Astrocyte (in vitro differentiated cells and primary cell): ENCODE results near the gene ATP6V1B1. TPM values are rescaled to one million over a fixed set of nuclear protein-coding genes. Genes with fewer than 3 reads are reported as not detected.

Experiments used
- DNase-seq: peaks from one replicate; pipeline ENCODE4 v3.0.0-alpha.2; 2010; ENCODE audit warnings: low read depth
- FAIRE-seq: peaks from 2 replicates; lab custom pipeline; 2011; peaks lifted over from hg19 to GRCh38; lab: Jason Lieb, UNC
- H2AFZ ChIP-seq: 2 replicates; pipeline ENCODE4 v1.6.0; 2012; ENCODE audit warnings: low read depth, low read length, inconsistent platforms
- H3K27ac ChIP-seq: 2 replicates; pipeline ENCODE4 v1.5.1; 2011; ENCODE audit warnings: low read depth, low read length, inconsistent platforms
- H3K27me3 ChIP-seq: 2 replicates; pipeline ENCODE4 v1.6.0; 2011; ENCODE audit warnings: low read length, inconsistent platforms; ENCODE audit not compliant: insufficient read depth
- H3K36me3 ChIP-seq: 2 replicates; pipeline ENCODE4 v1.5.1; 2011; ENCODE audit warnings: low read length, inconsistent platforms; ENCODE audit not compliant: insufficient read depth
- H3K4me1 ChIP-seq: 2 replicates; pipeline ENCODE4 v1.5.1; 2011; ENCODE audit warnings: low read length, inconsistent platforms; ENCODE audit not compliant: insufficient read depth
- H3K4me2 ChIP-seq: 2 replicates; pipeline ENCODE4 v1.6.0; 2012; ENCODE audit warnings: low read length, inconsistent platforms
- H3K4me3 ChIP-seq: 2 replicates; pipeline ENCODE4 v1.5.1; 2011; ENCODE audit warnings: low read depth, mild to moderate bottlenecking, low read length, inconsistent platforms; ENCODE audit not compliant: insufficient read depth
- H3K79me2 ChIP-seq: 2 replicates; pipeline ENCODE4 v1.6.0; 2012; ENCODE audit warnings: mild to moderate bottlenecking, low read length, inconsistent platforms; ENCODE audit not compliant: insufficient read depth
- H3K9ac ChIP-seq: 2 replicates; pipeline ENCODE4 v1.6.0; 2012; ENCODE audit warnings: mild to moderate bottlenecking, low read length, inconsistent platforms
- H3K9me3 ChIP-seq: 2 replicates; pipeline ENCODE4 v1.5.1; 2012; ENCODE audit warnings: low read depth, mild to moderate bottlenecking, low read length, inconsistent platforms; ENCODE audit not compliant: insufficient read depth
- H4K20me1 ChIP-seq: 2 replicates; pipeline ENCODE4 v1.6.0; 2012; ENCODE audit warnings: low read length, inconsistent platforms; ENCODE audit not compliant: insufficient read depth
- H3K27ac Mint-ChIP-seq: one replicate; pipeline ENCODE4 v1.8.0; 2021; ENCODE audit warnings: mild to moderate bottlenecking, mixed read lengths; ENCODE audit not compliant: unreplicated experiment
- H3K27me3 Mint-ChIP-seq: one replicate; pipeline ENCODE4 v1.8.0; 2021; ENCODE audit warnings: low read depth, mixed read lengths; ENCODE audit not compliant: unreplicated experiment
- H3K36me3 Mint-ChIP-seq: one replicate; pipeline ENCODE4 v1.8.0; 2021; ENCODE audit warnings: low read depth, mixed read lengths; ENCODE audit not compliant: unreplicated experiment
- H3K4me1 Mint-ChIP-seq: one replicate; pipeline ENCODE4 v1.8.0; 2021; ENCODE audit warnings: low read depth, mixed read lengths; ENCODE audit not compliant: unreplicated experiment
- H3K4me3 Mint-ChIP-seq: one replicate; pipeline ENCODE4 v1.8.0; 2021; ENCODE audit warnings: mild to moderate bottlenecking, moderate library complexity, mixed read lengths; ENCODE audit not compliant: unreplicated experiment
- H3K9me3 Mint-ChIP-seq: one replicate; pipeline ENCODE4 v1.8.0; 2021; ENCODE audit warnings: mild to moderate bottlenecking, mixed read lengths; ENCODE audit not compliant: unreplicated experiment
- EZH2 ChIP-seq: IDR thresholded peaks from 2 replicates; pipeline ENCODE4 v1.6.1; 2012; ENCODE audit warnings: mild to moderate bottlenecking, low read length, inconsistent platforms; ENCODE audit not compliant: insufficient read depth
- total RNA-seq: library from RNA; stranded (reverse); gene quantifications from 2 replicates; pipeline ENCODE4 v1.2.1, GENCODE V29; 2021
- TF ChIP-seq, protein P1 (sequence below): IDR thresholded peaks from 2 replicates; pipeline ENCODE4 v1.5.1; 2011; ENCODE audit warnings: low read depth, mild to moderate bottlenecking, inconsistent platforms, low read length, moderate library complexity; ENCODE audit not compliant: insufficient read depth

The ATP6V1B1 gene
- total RNA-seq, 1 donor from 2014 or later, result not detected

- peaks cover 3% of the 10 kb centered on the region for H3K4me1 ChIP-seq
- H3K9ac ChIP-seq, result peak overlapping the region; percentile 59
- Mint-ChIP-seq H3K27ac (no peak overlapping the region), H3K4me3 (peak overlapping the region; percentile 82), H3K9me3 (peaks cover 7% of the 10 kb centered on the region), H3K4me1 (no peaks in the 10 kb centered on the region), H3K27me3 (peaks cover 81% of the 10 kb centered on the region), H3K36me3 (no peaks in the 10 kb centered on the region)
- peaks cover 48% of the 10 kb centered on the region for H3K27me3 ChIP-seq
- H4K20me1 ChIP-seq, result peaks cover 29% of the 10 kb centered on the region
- peak overlapping the region; percentile 84 for H3K4me2 ChIP-seq
- peak overlapping the region; percentile 57 for H3K4me3 ChIP-seq
- H3K79me2 ChIP-seq, result no peaks in the 10 kb centered on the region
- FAIRE-seq (no peak), DNase-seq (no peak)
- peak overlapping the region; percentile 67 for H2AFZ ChIP-seq
- H3K9me3 ChIP-seq, result no peaks in the 10 kb centered on the region
- no peaks in the 10 kb centered on the region for H3K36me3 ChIP-seq
- no peak for TF ChIP-seq EZH2
- TF ChIP-seq, protein P1, sequence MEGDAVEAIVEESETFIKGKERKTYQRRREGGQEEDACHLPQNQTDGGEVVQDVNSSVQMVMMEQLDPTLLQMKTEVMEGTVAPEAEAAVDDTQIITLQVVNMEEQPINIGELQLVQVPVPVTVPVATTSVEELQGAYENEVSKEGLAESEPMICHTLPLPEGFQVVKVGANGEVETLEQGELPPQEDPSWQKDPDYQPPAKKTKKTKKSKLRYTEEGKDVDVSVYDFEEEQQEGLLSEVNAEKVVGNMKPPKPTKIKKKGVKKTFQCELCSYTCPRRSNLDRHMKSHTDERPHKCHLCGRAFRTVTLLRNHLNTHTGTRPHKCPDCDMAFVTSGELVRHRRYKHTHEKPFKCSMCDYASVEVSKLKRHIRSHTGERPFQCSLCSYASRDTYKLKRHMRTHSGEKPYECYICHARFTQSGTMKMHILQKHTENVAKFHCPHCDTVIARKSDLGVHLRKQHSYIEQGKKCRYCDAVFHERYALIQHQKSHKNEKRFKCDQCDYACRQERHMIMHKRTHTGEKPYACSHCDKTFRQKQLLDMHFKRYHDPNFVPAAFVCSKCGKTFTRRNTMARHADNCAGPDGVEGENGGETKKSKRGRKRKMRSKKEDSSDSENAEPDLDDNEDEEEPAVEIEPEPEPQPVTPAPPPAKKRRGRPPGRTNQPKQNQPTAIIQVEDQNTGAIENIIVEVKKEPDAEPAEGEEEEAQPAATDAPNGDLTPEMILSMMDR, result no peak
- no peak overlapping the region for H3K27ac ChIP-seq
Observed at GRCh38 chr2:70907130-70908057, 28.3 kb upstream of the ATP6V1B1 start.

DNA sequence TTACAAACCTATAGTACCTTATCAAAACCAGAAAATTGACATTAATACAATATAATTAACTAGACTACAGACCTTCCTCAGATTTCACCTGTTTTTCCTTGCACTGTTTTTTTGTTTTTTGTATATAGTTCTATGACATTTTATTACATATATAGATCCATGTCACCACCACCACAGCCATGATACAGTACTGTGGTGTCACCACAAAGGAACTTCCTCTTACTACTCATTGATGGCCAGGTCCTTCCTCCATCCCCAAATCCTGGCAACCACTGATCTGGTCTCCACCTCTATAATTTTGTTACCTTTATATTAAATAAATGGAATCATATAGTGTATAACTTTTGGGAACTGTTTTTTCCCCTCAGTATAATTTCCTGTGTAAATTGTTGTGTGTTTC lies 19.4 kb upstream of the ATP6V1B1 start:
- no peak overlapping the region for H3K9ac ChIP-seq
- no peak overlapping the region for H3K4me3 Mint-ChIP-seq
- peaks cover 31% of the 10 kb centered on the region for H3K27me3 Mint-ChIP-seq

More for the DNA sequence above, 19.4 kb upstream of the ATP6V1B1 start:
- Histone ChIP-seq H2AFZ (no peak overlapping the region), H3K4me1 (no peaks in the 10 kb centered on the region), H3K36me3 (no peaks in the 10 kb centered on the region), H4K20me1 (no peaks in the 10 kb centered on the region), H3K79me2 (no peaks in the 10 kb centered on the region), H3K27me3 (no peaks in the 10 kb centered on the region), H3K9me3 (no peaks in the 10 kb centered on the region), H3K4me2 (no peak overlapping the region), H3K27ac (no peak overlapping the region), H3K4me3 (no peak overlapping the region)
- Mint-ChIP-seq H3K9me3 (peaks cover 5% of the 10 kb centered on the region), H3K27ac (no peak overlapping the region), H3K36me3 (no peaks in the 10 kb centered on the region), H3K4me1 (peaks cover under 1% of the 10 kb centered on the region)
- DNase-seq (no peak), FAIRE-seq (no peak)
- no peak for TF ChIP-seq EZH2
- TF ChIP-seq, protein P1, result no peak
